ENCODE measurements around the gene PPP2R2C. TPM values are rescaled to one million over a fixed set of nuclear protein-coding genes. Genes with fewer than 3 reads are reported as not detected.
A peak's percentile ranks its signal among the peaks of the same experiment; 100 is the strongest.

The PPP2R2C gene
- total RNA-seq, 1 donor from 2014 or later, result 12.3 TPM

DNA sequence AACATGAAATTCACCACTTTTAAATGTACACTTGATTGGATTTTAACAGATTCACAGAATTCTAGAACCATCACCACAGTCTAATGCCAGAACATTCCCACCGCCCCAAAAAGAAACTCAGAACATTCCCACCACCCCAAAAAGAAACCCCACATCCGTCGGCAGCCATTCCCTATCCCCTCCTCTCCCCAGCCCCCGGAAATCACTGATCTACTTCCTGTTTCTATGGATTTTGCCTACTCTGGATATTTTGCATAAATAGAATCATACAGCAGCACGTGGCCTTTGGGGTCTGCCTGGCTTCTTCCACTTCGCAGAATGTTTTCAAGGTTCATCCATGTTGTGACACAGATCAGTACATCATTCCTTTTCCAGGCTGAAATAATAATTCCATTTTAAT lies 79.3 kb downstream of the PPP2R2C start:
- ATAC-seq, result no peak
- DNase-seq (ENCODE audit: missing footprints), result peak; percentile 5
- intact Hi-C loops (cut with DNase I), result no loop called here

DNA sequence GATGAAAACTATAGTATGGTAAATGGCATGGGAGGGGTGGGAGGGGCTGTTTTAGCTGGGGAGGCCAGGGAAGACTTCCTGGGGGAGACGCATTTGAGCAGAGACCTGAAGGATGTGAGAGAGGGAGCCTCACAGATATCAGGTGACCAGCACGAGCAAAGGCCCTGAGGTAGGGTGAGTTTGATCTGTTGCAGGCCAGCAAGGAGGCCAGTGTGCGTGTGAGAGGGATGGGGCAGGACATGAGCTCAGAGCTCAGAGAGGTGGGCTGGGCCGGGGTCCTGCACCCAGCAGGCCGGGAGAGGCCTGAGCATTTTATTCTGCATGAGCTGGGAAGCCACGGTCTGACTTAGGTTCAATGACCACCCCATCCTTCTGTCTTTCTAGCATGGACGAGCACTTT lies 80.0 kb downstream of the PPP2R2C start:
- no peak for ATAC-seq
- intact Hi-C loops (cut with DNase I), result no loop called here

DNA sequence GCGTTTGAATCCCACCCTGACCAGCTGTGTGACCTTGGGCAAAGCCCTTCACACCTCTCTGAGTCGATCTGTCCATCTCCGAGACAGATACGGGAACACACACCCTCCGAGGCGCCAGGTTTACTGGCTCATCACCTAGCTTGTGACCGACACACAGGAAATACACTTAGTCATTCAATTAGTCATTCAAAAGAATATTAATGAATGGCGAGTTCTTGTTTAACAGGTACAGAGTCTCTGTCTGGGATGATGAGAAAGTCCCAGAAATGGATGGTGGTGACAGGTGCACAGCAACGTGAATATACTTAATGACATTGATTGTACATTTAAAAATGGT lies 80.6 kb downstream of the PPP2R2C start:
- no peak for ATAC-seq
- no peak for DNase-seq (ENCODE audit: missing footprints)
- intact Hi-C loops (cut with DNase I), result no loop called here

More for the DNA sequence above, 80.0 kb downstream of the PPP2R2C start:
- DNase-seq (ENCODE audit: missing footprints), result no peak

DNA sequence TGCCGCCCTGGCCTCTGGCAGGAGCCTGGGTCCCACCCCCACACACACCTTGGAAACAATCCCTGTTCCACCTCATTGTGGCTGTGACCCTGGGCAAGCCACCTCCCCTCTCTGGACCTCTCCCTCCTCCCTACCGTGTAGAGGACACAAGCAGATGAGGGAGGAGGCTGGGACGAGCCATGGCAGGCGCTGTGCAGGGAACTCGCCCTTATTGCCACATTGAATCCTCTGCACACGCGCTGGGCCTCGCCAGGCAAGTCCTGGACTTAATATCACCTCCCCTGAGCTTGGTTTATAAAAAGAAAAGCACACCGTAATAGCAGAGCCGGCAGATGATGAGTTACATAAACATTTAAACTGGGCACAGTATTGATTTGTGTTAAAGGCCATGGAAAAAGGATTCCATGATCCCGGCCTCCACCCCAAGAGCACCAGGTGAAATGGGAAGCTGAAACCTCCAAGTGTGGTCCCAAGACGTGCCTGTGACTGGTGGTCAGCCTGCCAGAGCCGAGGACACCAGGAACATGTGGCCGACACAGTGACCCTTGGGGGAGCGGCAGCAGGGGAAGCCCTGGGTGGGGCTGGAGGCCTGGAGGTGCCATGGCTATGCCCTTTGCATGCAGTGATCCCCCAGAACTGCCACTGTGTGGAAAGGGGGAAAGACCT lies 81.1 kb downstream of the PPP2R2C start:
- ATAC-seq, result peak; percentile 33
- DNase-seq (ENCODE audit: missing footprints), result peak; percentile 50
- intact Hi-C loops (cut with DNase I), result no loop called here

DNA sequence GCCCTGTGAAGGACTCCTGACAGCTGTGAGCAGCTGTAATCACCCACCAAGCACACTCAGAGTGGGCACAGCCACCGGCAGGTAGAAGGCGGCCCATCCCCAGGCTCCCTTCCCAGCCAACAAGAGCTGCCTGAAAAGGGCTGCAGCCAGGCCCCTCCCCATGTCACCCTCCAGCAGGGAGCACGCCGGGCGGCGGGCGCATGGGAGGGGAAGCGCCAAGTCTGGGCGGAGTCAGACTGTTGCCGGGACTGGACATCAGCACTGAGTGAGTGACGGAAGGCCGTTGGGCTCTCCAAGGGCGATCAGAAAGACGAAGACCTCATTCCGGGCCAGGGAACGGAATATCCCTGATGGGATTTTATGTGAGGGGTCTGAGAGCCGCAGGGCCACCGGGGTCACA lies 82.1 kb downstream of the PPP2R2C start:
- intact Hi-C loops (cut with DNase I), result no loop called here
- ATAC-seq, result peak; percentile 78
- DNase-seq (ENCODE audit: missing footprints), result peak; percentile 80

DNA sequence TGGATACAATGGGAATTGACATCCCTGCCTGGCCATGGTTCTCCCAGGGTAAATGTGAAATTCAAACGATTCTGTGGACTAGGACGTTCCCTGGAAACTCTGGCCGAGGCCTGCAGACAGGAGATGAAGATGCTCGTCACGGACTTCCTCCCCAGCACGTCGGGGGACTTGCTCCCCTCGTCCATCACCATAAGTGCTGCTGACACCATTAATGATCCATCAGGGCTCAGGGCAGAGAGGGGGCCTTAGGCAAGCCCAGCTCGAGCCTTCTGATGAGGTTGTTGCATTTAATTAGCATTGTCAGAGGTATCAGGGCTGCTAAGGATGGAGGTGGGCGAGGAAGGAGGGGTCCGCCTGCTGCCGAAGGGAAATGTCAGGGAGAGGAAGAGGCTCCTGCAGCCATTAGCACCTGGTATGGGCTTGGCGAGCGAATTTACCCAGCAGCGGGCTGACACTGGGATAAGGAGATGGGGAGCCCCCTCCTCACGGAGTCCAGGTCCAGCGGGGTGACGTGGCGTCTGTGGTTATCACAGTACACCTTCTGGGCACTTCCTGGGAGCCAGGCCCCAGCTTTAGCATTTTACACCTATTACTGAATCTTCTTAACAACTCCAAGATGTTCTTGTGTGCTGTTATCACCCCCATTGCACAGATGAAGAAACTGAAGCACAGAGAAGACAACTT lies 83.1 kb downstream of the PPP2R2C start:
- DNase-seq (ENCODE audit: missing footprints) (peak; percentile 44), ATAC-seq (no peak)
- intact Hi-C loops (cut with DNase I), result no loop called here

DNA sequence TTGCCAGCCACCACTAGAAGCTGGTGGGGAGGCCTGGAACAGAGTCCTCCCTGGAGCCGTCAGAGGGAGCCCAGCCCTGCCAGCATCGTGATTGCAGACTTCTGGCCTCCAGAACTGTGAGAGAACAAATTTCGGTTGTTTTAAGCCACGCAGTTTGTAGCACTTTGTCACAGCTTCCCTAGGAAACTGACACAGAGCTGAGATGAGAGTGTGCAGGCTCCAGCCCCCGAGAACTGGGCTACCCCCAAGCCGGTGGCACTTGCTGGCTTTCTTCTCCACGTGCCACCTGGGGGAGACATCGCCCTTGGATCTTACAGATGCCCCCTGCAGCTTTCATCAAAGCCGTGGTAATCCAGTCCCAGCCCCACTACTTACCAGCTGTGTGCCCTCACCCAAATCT lies 83.7 kb downstream of the PPP2R2C start:
- no peak for DNase-seq (ENCODE audit: missing footprints)

DNA sequence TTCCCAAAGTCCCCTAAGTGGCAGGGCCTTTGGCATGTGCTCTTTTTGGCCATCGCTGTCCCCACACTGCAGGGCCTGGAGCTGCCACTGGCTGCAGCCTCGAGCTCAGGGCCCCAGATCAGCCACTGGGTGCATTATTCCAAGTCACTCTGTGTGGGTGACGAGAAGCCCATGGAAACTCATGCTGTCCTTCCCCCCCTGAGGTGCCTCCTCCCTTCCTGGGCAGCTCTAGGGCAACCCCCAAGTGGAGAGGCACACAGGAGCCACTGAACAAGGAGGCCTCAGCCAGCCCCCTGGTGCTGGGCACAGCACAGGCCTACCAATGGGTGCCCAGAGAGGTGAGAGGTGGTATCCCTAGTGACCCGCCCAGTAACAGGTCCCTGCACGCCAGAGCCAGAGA lies 84.5 kb downstream of the PPP2R2C start:
- intact Hi-C loops (cut with DNase I), result no loop called here
- DNase-seq (ENCODE audit: missing footprints), result peak; percentile 23
- no peak for ATAC-seq

More for the DNA sequence above, 83.7 kb downstream of the PPP2R2C start:
- ATAC-seq, result no peak
- intact Hi-C loops (cut with DNase I), result no loop called here

DNA sequence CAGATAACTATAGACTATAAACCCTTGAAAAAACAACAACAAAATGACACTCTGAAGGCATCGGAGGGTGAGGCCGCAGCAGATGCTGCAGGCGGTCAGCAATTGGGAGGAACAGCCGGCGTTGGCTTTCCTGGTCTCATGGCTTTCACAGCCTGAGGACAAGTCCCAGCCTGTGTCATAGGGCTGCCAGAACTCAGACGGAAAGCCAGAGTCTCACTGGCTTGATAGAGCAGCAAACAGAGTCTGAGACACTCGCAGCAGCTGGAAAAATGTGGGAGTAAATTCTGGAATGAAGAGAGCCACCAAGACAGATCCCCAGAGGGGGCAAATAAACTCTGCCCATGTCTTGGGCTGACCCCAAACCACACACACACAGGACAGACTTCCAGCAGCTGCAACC lies 86.3 kb downstream of the PPP2R2C start:
- intact Hi-C loops (cut with DNase I), result no loop called here
- ATAC-seq (peak; percentile 48), DNase-seq (ENCODE audit: missing footprints) (peak; percentile 26)

DNA sequence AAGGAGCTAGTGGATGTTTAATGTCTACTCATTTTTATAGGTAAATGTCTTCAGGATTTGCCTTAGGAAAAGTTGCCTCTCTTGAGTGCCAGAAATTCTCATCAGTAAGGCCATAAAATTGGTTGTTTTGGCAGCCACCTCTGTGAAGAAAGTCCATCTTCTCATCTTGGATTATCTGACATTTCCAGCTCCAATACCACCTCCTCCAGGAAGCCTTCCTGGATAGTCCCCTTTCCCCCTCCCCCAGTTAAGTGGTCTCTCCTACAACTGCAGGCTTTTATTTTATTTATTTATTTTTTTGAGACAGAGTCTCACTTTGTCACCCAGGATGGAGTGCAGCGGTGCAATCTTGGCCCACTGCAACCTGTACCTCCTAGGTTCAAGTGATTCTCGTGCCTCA lies 87.1 kb downstream of the PPP2R2C start:
- no peak for ATAC-seq
- intact Hi-C loops (cut with DNase I), result no loop called here
- DNase-seq (ENCODE audit: missing footprints), result peak; percentile 8

DNA sequence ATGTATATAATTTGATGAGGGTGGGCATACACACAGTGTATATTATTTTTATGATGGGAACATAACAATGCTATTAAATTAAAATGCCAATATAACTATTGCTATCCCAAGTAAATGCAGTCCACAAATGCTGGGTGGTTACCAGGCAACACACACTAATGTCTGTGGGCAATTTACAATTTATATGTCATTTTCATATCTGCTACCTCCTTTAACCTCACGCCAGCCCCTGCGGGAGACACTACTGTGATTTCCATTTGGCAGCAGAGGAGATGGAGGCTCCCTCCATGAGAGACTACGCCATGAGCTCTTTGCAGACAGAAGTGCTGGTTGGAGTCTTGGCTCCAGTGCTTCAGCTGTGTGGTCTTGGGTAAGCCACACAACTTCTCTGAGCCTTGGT lies 87.9 kb downstream of the PPP2R2C start:
- ATAC-seq (no peak), DNase-seq (ENCODE audit: missing footprints) (no peak)
- intact Hi-C loops (cut with DNase I), result no loop called here

DNA sequence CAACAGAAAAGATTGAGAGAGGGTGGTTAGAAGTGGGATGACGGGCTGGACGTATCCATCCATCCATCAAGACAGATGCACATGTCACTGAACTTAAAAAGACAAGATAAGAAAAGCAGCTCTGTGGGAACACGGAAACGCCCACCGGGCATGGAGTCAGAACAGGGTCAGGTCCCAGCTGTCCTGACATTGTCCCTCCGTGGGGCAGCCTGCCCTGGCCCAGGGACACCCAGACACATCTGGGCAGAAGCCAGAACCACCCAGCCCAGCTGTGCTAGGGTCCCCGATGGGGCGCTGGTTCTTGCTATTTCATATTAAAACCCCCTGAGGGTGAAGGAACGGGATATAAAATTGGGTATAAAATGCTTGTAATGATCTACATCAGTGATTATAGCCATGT lies 88.5 kb downstream of the PPP2R2C start:
- intact Hi-C loops (cut with DNase I), result no loop called here
- ATAC-seq (no peak), DNase-seq (ENCODE audit: missing footprints) (peak; percentile 21)

DNA sequence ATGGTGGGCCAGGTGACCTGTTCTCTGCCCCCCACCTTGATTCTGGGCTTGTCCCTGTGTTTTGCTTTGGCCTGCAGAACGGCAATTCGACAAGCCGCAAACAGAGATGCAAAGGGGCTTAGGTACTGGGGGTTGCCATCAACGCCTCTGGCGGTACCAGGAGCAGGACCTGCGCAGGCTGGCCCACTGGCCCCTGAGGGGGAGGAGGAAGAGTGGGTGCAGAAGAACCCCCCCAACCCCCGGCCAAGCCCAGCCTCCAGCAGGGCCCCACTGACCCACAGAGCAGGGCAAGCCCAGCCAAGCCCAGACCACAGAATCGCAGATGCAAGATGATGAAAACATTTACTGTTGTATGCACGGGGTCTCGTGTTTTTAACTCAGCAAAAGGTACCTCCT lies 89.4 kb downstream of the PPP2R2C start:
- intact Hi-C loops (cut with DNase I), result no loop called here
- ATAC-seq, result no peak
- peak; percentile 47 for DNase-seq (ENCODE audit: missing footprints)

DNA sequence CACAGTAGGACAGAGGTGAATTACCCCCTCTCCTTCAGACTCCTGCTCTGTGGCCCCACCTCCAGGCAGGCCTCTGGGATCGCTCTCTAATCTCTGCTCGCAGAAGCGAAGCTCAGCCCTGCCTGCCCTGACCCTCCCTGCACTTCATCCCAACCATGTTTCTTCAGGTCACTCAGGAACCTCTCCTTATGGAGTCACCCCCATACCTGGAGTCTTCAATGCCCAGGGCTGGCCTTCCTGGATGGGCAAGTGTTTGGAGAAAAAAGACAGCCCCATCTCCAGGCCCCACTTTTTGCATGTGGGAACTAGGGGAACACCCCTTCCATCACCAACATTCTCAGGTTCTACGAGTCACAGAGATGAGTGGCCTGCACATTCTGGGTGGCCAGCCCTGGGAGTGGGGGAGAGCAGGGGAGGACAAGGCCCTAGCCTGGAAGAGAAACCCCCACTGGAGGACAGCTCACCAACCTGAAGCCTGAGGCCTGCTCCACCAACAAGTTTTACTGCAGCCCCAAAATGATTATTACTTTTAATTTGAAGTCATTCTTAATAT lies 90.8 kb downstream of the PPP2R2C start:
- intact Hi-C loops (cut with DNase I), result no loop called here
- DNase-seq (ENCODE audit: missing footprints) (no peak), ATAC-seq (no peak)

DNA sequence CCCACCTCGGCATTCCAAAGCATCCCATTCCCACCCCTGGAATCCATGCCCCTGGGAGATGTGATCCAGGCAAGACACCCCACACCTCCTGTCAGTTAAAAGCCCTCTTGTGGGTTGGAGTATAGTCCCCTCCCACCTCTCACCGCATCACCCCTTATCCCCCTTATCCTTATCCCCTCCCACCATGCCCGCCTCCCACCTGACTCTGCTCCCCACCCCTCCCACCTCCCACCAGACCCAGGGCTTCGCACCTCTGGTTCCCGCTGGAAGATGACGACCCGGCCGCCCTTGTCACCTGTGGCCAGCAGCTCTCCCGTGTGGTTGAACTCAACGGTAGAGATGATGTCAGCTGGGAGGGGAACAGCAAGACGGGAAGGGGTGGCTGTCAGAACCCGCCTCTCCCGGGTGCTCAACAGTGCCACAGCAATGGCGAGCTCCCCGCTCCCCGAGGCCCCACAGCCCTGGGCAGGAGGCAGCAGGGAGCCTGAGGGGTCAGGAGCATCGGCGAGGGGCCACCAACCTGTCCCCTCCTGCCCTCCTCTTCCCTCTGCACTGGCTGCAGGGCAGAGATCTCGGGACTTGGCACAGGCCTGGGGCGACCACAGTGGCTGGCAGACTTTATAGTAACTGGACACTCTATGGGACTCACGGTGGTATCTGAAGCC lies 91.5 kb downstream of the PPP2R2C start:
- ATAC-seq, result no peak
- peak; percentile 32 for DNase-seq (ENCODE audit: missing footprints)
- intact Hi-C loops (cut with DNase I), result no loop called here

DNA sequence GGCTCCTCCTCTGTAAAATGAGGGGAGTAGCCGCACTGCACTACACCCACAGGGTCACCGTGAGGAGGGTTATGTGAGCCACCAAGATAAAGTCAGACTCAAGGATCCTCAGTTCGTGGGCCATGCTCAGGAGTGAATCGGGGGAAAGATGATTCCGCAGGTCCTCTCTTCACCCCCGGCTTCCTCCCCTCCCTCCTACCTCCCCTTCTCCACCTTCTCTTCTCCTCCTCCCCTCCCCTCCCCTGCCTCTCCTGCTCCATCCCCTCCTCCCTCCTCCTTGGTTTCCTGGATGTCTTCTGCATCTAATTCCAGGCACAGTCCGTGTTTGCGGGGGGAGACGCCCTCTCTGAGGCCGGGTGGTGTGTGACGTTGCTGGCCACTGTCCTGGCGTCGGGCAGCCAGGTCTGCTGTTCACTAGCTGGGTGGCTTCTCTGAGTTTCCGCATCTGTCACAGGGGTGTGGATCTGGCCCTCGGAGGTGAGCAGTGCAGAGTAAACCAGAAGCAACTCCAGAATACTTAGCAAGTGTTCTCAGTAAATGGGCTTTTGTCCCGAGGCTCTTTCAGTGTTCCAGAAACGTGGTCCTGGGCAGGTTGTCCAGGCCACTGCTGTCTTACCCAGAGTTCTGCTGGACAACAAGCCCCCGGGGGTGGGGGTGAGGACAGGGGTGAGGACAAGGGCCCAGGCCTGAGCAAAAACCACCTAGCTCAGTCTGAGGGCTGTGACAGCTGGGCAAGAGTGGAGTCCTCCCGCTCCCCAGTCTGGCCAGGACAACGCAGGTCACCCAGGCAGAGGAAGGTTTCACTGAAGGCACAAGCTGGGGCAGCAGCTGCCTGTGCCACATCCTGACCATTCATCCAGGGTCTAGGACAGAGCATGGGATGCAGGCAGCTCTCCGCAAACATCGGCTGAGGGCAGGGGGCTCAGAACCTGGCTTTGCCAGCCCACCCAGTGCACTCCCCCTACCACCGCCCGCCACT lies 92.4 kb downstream of the PPP2R2C start:
- intact Hi-C loops (cut with DNase I), result no loop called here
- ATAC-seq, result no peak
- DNase-seq (ENCODE audit: missing footprints), result peak; percentile 31

DNA sequence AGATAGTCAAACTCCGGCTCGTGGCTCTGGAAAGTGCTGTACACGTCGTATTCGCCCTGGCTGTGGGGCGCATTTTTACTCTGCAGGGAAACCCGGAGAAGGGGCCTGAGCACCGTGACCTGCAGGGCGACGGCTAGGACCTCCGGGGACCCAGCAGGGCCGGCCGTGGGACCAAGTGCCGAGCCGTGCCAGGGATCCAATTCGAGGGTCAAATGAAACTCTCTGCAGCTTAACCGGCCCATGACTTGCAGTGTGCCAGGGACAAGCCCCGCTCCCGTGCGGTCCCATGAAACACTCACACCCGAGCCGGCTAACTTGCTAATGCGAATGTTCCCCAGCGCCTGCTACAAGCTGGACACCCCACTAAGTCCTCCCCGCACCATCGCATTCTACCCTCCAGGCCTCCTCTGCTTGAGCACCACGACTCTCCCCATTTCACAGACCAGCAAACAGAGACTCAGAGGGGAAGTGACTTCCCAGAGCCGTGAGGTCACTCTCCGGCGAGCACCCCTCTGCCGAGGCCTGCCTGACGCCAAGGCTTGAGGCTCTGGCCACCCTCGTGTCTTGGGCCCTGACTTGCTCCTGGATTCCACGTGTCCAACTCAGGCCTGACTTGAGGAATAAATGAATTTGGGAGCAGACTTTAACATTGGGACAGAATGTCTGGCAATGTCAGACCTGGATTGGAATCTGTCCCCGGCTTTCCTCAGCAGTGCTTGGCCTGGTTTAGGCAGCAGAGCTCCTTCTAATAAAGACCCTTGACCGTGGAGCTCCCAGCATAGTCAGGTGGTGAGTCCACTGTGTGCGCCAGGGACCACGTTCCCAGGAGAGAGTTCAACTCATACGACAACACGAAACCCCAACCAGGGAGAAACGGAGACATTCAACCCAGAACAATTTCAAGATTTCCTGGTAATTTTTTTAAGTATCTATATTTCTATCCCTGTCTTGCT lies 93.6 kb downstream of the PPP2R2C start:
- DNase-seq (ENCODE audit: missing footprints) (peak; percentile 50), ATAC-seq (no peak)
- intact Hi-C loops (cut with DNase I), result no loop called here
